Type B pancreatic cell (in vitro differentiated cells): ENCODE data around the gene TAT. TPM values are rescaled to one million over a fixed set of nuclear protein-coding genes. Genes with fewer than 3 reads are reported as not detected.

Experiments used
- DNase-seq: peaks from one replicate; pipeline ENCODE4 v3.0.0; 2021; ENCODE audit warnings: mixed read lengths; ENCODE audit not compliant: unreplicated experiment; ENCODE audit errors: extremely low spot score
- H3K27ac Mint-ChIP-seq: 2 replicates; pipeline ENCODE4 v1.8.0; 2021; ENCODE audit warnings: mild to moderate bottlenecking, mixed read lengths
- H3K27me3 Mint-ChIP-seq: 2 replicates; pipeline ENCODE4 v1.8.0; 2021; ENCODE audit warnings: mixed read lengths
- H3K36me3 Mint-ChIP-seq: 2 replicates; pipeline ENCODE4 v1.8.0; 2021; ENCODE audit warnings: mixed read lengths
- H3K4me1 Mint-ChIP-seq: one replicate; pipeline ENCODE4 v1.8.0; 2021; ENCODE audit warnings: mixed read lengths; ENCODE audit not compliant: unreplicated experiment
- H3K4me3 Mint-ChIP-seq: 2 replicates; pipeline ENCODE4 v1.8.0; 2021; ENCODE audit warnings: mild to moderate bottlenecking, mixed read lengths
- H3K9me3 Mint-ChIP-seq: 2 replicates; pipeline ENCODE4 v1.8.0; 2021; ENCODE audit warnings: mixed read lengths
- CTCF ChIP-seq: fragments of 200-600 bp; sonication (generic); conservative IDR thresholded peaks from 2 replicates; pipeline ENCODE4 v1.5.0; 2021; ENCODE audit warnings: antibody characterized with exemption, mild to moderate bottlenecking
- total RNA-seq: library from RNA; stranded (reverse); gene quantifications from 2 replicates; pipeline ENCODE4 v1.2.1, GENCODE V29; 2021; ENCODE audit warnings: low replicate concordance

TAT gene
- total RNA-seq, 1 donor from 2014 or later: not detected

GRCh38 chr16:71524566-71525553 is 52.0 kb downstream of the TAT start:
- H3K36me3 Mint-ChIP-seq: no peaks in the 10 kb centered on the region
- no peak overlapping the region for H3K27ac Mint-ChIP-seq
- DNase-seq: no peak
- H3K9me3 Mint-ChIP-seq: no peaks in the 10 kb centered on the region
- H3K27me3 Mint-ChIP-seq: peaks cover 39% of the 10 kb centered on the region
- no peak for TF ChIP-seq CTCF
- no peak overlapping the region for H3K4me3 Mint-ChIP-seq
- H3K4me1 Mint-ChIP-seq: peaks cover 21% of the 10 kb centered on the region

- H3K36me3 Mint-ChIP-seq: no peaks in the 10 kb centered on the region
- TF ChIP-seq CTCF: no peak
Measured at GRCh38 chr16:71520550-71520949, 56.3 kb downstream of the TAT start.

More at GRCh38 chr16:71520550-71520949, 56.3 kb downstream of the TAT start:
- H3K27me3 Mint-ChIP-seq: peaks cover 25% of the 10 kb centered on the region
- peaks cover 8% of the 10 kb centered on the region for H3K4me1 Mint-ChIP-seq
- no peaks in the 10 kb centered on the region for H3K9me3 Mint-ChIP-seq
- no peak overlapping the region for H3K27ac Mint-ChIP-seq
- no peak overlapping the region for H3K4me3 Mint-ChIP-seq
- no peak for DNase-seq

Other genes with a start within 250 kb of the TAT start
- gene CALB2, start 218.4 kb downstream of the TAT start, total RNA-seq: 23.6 and 28.9 TPM in 2 replicates
- gene TLE7, start 135.0 kb downstream of the TAT start, total RNA-seq: not detected in 2 replicates
- gene ZNF23, start 114.8 kb downstream of the TAT start, total RNA-seq: 9.8 and 11.1 TPM in 2 replicates
- gene ZNF19, start 87.8 kb downstream of the TAT start, total RNA-seq: 6.0 and 7.6 TPM in 2 replicates
- gene CHST4, start 50.7 kb downstream of the TAT start, total RNA-seq: 0.33 TPM in 1 of 2 replicates, not detected in the other
- 17.0 and 38.8 TPM in 2 replicates for gene MARVELD3, start 49.1 kb upstream of the TAT start, total RNA-seq
- gene PHLPP2, start 147.6 kb upstream of the TAT start, total RNA-seq: 10.2 and 12.0 TPM in 2 replicates
- gene AP1G1, start 231.7 kb upstream of the TAT start, total RNA-seq: 90.5 and 115 TPM in 2 replicates